Pons (tissue), 1 donor: ENCODE measurements around the gene USF2.

Experiments used
- DNase-seq: peaks from one replicate; pipeline ENCODE4 v3.0.0-alpha.2; 2016; ENCODE audit warnings: low spot score

Gene USF2

GRCh38 chr19:35241417-35241816 lies 27.3 kb upstream of the USF2 start:
- no peak for DNase-seq

- DNase-seq, result no peak
Observed at GRCh38 chr19:35246466-35247092, 22.2 kb upstream of the USF2 start.

- no peak for DNase-seq
Observed at GRCh38 chr19:35247526-35248309, 21.0 kb upstream of the USF2 start.

GRCh38 chr19:35248310-35249145 lies 20.2 kb upstream of the USF2 start, which contains the start of gene LSR:
Gene LSR, plus strand, starts transcription at chr19:35249002. Its CDS starts 21 bp downstream, at chr19:35249023.
- DNase-seq, result no peak

GRCh38 chr19:35249146-35249847 lies 19.5 kb upstream of the USF2 start:
- no peak for DNase-seq

GRCh38 chr19:35249848-35250711 lies 18.7 kb upstream of the USF2 start:
- DNase-seq, result no peak

GRCh38 chr19:35251456-35251855 lies 17.3 kb upstream of the USF2 start:
- DNase-seq, result no peak

- DNase-seq, result no peak
Observed at GRCh38 chr19:35253316-35254286, 15.2 kb upstream of the USF2 start.

- DNase-seq, result no peak
Observed at GRCh38 chr19:35254341-35255297, 14.1 kb upstream of the USF2 start.

- DNase-seq, result no peak
Observed at GRCh38 chr19:35256566-35256965, 12.2 kb upstream of the USF2 start.

GRCh38 chr19:35257113-35257461 lies 11.7 kb upstream of the USF2 start:
- no peak for DNase-seq

- DNase-seq, result no peak
Observed at GRCh38 chr19:35260694-35261304, 8.0 kb upstream of the USF2 start.

- no peak for DNase-seq
Observed at GRCh38 chr19:35261356-35262100, 7.2 kb upstream of the USF2 start.

GRCh38 chr19:35262101-35262761 lies 6.5 kb upstream of the USF2 start:
- DNase-seq, result no peak

GRCh38 chr19:35264268-35265125 lies 4.3 kb upstream of the USF2 start:
- no peak for DNase-seq
